NB4 (cell line): ENCODE data around the gene ZSCAN29.

Source experiments
- DNase-seq: peaks from one replicate; pipeline ENCODE4 v3.0.0; 2010; ENCODE audit warnings: low read depth
- H3K4me3 ChIP-seq: one replicate; pipeline ENCODE4 v1.5.1; 2011; ENCODE audit warnings: mild to moderate bottlenecking, low read depth, low read length, moderate library complexity
- MYC ChIP-seq: IDR thresholded peaks from 2 replicates; pipeline ENCODE4 v1.6.1; 2011; ENCODE audit warnings: low read depth, low read length
- POLR2A ChIP-seq: IDR thresholded peaks from 2 replicates; pipeline ENCODE4 v1.6.1; 2011; ENCODE audit warnings: mild to moderate bottlenecking; ENCODE audit not compliant: insufficient read length; ENCODE audit errors: extremely low read depth
- TF ChIP-seq, protein P1 (sequence below): IDR thresholded peaks from one replicate; pipeline ENCODE4 v1.5.1; 2012; ENCODE audit warnings: low read depth, low read length
- TF ChIP-seq, protein P2 (sequence below): IDR thresholded peaks from 2 replicates; pipeline ENCODE4 v1.6.1; 2011; ENCODE audit warnings: low read depth, low read length

ZSCAN29 gene

DNA sequence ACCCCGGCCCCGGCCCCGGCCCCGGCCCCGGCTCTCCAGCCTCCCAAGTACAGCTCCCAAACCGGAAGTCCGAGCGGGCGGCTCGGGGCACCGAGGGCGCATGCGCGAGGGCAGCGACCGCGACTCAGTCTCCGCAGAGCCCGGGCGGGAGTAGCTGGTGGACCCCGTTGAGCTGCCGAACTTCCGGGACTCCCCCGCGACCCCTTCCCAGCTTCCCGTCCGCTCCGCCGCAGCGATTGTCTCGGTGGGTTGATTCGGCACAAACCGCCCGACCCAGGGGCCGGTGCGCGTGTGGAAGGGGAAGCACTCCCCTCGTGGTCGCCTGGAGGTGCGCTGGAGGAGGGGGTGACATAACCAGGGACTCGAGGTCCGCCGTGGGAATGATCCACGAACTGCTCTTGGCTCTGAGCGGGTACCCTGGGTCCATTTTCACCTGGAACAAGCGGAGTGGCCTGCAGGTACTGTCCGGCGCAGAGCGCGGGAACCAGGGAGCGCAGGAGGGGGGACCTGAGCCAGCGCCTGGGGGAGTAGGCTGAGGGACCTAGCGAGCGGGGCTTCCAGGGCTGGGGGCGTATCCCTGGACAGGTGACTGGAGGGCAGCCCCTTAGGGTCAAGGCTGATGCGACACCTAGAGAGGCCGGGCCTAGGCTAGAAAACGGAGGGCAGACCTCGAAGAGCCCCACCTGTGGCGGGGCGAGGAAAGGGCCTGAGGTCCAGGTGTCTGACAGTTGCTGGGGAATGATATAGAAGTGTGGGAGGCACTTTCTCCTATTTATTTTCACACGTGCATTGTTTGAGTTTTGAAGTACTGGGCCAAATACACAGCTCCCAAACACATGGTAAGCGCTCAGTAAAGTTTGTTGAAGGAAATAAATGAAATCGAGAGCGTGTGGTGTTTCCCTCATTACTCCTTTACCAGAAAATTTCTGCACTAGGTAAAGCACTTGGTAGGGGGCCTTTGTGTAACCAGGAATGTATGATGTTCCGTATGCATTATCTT, at the start of gene ZSCAN29, which contains the start of gene TUBGCP4:
TSS of gene ZSCAN29 (minus strand) at position 69 of the 1,000 bp plus-strand sequence. CDS start 1,130 bp downstream, outside the sequence.
TSS of gene TUBGCP4 (plus strand) at position 127 of the 1,000 bp plus-strand sequence. CDS start at position 381, 254 bp downstream.
- peak within 1 kb of the TSS; percentile 94 for H3K4me3 ChIP-seq
- peak; percentile 25; the same call in 1 of the 2 replicates for TF ChIP-seq MYC
- peak; percentile 80 for TF ChIP-seq POLR2A
- TF ChIP-seq, protein P1, sequence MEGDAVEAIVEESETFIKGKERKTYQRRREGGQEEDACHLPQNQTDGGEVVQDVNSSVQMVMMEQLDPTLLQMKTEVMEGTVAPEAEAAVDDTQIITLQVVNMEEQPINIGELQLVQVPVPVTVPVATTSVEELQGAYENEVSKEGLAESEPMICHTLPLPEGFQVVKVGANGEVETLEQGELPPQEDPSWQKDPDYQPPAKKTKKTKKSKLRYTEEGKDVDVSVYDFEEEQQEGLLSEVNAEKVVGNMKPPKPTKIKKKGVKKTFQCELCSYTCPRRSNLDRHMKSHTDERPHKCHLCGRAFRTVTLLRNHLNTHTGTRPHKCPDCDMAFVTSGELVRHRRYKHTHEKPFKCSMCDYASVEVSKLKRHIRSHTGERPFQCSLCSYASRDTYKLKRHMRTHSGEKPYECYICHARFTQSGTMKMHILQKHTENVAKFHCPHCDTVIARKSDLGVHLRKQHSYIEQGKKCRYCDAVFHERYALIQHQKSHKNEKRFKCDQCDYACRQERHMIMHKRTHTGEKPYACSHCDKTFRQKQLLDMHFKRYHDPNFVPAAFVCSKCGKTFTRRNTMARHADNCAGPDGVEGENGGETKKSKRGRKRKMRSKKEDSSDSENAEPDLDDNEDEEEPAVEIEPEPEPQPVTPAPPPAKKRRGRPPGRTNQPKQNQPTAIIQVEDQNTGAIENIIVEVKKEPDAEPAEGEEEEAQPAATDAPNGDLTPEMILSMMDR: peak; percentile 27
- TF ChIP-seq, protein P2, sequence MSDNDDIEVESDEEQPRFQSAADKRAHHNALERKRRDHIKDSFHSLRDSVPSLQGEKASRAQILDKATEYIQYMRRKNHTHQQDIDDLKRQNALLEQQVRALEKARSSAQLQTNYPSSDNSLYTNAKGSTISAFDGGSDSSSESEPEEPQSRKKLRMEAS: peak; percentile 89
- DNase-seq: peak; percentile 88

DNA sequence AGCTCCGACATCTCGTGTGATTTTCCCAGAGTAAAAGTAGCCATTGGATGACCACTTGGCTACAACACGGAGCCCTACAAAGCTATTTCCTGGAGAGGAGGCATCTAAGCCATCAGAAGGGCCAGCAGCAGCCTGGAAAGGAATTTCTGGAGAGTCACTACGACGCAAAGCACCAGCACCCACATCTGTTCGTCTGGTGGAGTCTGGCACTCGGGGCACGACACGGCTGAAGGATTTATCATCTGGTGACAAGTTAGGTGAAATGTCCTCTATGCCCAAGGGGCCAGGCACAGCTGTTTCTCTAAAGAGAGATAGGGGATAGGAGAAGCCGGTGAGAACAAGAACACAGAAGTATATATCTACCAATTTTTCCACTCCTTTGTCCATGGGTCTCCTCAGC, 49.6 kb upstream of the ZSCAN29 start:
- no peak overlapping the region for H3K4me3 ChIP-seq
- no peak for DNase-seq
- no peak for TF ChIP-seq MYC
- no peak for TF ChIP-seq POLR2A
- TF ChIP-seq, protein P1: no peak
- TF ChIP-seq, protein P2: no peak

DNA sequence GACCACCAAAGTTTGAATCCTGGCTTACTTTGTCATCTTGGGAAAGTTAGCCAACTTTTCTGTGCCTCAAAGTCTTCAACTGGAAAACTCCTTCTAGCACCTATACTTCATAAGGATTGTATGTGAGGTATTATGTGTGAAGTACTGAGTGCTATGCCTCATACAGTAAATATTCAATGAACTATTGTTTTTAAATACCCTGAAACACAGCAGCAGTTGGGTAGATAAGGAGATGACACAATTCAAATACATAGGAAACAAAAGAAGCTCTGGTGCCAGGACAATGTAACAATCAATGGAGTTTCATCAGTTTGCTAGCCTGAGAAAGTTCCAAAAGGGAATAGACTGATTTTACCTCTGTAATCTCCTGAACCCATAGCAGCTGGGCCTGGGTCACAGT, 43.4 kb upstream of the ZSCAN29 start:
- TF ChIP-seq POLR2A (no peak), MYC (no peak)
- TF ChIP-seq, protein P1: no peak
- TF ChIP-seq, protein P2: no peak
- no peak overlapping the region for H3K4me3 ChIP-seq
- DNase-seq: no peak

DNA sequence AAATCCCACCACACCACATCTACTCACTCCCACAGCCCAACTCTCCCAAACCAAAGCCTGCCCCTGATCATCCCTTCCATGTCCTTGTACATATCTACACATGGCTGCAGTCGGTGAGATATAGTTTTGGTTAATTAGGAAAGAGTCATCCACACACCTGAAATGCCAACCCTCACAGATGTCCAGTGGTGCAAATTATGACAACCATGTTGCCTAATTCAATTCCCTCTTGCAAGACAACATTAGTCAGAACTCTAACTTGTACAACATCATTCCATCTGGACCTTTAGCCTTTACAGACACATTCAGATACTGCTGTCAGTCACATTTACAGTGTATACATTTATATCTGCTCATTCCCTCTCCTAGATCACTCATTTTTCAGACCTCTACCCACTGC, 41.3 kb upstream of the ZSCAN29 start:
- TF ChIP-seq POLR2A (no peak), MYC (no peak)
- TF ChIP-seq, protein P1: no peak
- TF ChIP-seq, protein P2: no peak
- DNase-seq: no peak
- H3K4me3 ChIP-seq: no peak overlapping the region

DNA sequence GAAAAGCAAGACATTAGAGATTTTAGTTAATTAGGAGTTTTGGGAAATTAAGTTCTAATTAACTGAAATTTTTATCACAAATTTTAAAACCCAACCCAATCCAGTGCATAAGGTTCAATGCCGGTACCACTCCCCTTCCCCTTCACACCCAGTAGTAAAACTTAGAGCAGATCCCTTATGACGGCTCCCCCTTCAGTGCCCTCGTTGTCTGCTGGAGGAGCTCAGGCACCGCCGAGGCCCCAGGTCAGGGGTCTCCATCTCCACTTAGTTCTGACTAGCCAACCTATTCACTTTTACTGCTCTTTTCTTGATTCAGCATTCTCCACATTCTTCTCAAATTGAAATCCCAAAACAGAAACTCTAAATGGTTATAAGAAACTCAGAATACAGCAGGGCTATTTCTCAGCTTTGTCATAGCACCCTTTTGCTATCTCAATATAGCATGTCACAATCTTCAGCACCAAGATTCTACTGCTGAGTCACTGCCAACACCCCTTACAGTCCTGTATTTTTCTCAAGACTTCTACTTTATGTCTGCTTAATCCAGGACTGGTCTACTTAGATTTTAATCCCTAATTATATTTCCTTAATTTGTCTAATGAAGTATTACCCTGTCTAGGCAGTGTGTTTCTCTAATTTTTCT, 39.9 kb upstream of the ZSCAN29 start:
- no peak overlapping the region for H3K4me3 ChIP-seq
- TF ChIP-seq POLR2A (no peak), MYC (no peak)
- TF ChIP-seq, protein P1: no peak
- peak; percentile 22 for DNase-seq
